HG02973 (cell line): ENCODE data around the gene APBB1IP.
A peak's percentile ranks its signal among the peaks of the same experiment; 100 is the strongest.
"Not testable (repeated sequence)": the region's sequence is repeated elsewhere in the genome, so short reads cannot be mapped to it uniquely, and the experiment has no call there.

Experiments
- ATAC-seq: cut with Tn5 transposase; IDR thresholded peaks from one replicate; pipeline ENCODE4 v1.9.1; 2021; ENCODE audit warnings: moderate library complexity; ENCODE audit not compliant: unreplicated experiment

Gene APBB1IP, protein sequence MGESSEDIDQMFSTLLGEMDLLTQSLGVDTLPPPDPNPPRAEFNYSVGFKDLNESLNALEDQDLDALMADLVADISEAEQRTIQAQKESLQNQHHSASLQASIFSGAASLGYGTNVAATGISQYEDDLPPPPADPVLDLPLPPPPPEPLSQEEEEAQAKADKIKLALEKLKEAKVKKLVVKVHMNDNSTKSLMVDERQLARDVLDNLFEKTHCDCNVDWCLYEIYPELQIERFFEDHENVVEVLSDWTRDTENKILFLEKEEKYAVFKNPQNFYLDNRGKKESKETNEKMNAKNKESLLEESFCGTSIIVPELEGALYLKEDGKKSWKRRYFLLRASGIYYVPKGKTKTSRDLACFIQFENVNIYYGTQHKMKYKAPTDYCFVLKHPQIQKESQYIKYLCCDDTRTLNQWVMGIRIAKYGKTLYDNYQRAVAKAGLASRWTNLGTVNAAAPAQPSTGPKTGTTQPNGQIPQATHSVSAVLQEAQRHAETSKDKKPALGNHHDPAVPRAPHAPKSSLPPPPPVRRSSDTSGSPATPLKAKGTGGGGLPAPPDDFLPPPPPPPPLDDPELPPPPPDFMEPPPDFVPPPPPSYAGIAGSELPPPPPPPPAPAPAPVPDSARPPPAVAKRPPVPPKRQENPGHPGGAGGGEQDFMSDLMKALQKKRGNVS

GRCh38 chr10:26437637-26438461 lies at the start of gene APBB1IP:
APBB1IP (plus strand) TSS chr10:26438341; CDS start chr10:26492327, 53,986 bp downstream.
- peak; percentile 45 for ATAC-seq

DNA sequence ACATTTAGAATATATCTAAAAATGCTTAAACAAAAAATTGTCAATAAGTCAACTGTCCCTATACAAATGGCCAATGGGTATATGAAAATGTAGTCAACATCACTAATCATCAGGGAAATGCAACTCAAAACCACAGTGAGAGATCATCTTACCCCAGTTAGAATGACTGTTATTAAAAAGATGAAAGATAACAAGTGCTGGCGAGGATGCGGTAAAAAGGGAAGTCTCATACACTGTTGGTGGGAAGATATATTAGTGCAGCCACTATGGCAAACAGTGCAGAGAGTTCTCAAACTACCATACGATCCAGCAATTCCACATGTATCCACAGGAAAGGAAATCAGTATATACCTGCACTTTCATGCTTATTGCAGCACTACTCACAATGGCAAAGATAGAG lies 48.6 kb upstream of the APBB1IP start:
- ATAC-seq, result no peak

DNA sequence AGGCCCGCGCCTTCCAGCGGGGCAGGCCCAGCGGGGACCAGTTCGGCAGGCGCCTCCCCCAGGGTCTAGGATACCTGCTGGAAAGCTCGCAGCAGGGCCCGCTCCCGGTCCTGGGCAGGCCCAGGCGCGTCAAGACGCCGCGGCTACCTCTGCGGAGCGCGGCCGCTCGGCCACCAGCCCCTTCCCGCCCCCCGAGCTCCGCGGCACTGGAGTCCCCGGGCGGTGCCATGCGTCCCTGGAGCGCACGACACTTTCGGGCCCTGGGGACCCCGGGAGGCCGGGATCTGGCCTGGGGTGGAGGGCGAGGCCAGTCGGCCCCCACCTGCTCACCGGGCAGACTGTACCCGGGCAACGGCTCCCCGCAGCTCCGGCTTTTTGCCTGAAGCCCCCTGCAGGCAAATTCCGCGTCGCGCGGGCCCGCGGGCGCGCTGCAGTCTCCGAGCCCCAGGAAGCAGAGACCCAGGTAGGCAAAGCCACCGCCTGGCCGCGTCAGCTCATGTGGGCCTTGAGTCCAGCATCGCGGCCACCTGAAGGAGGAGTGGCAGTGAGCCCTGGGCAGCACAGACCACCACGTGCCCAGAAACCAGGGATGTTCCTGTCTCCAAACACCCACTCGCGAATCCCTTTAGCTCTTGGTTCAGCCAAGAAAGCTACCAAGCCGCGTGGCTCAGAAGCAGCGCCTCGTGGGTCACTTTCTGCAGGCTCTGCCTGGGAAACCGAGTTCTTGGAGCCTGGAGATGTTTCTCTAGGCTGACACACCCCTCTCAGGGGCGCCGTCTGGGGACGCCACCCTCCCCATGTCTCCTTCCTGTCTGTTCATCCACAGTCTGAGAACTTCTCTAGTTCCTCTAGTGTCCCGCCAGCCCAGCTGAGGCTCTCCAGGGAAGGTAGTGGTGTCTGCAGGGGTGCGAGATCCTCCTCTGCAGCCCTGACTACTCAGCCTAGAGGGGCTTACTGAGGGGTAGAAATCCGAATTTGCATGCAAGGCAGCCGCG lies 46.1 kb upstream of the APBB1IP start:
- no peak for ATAC-seq

DNA sequence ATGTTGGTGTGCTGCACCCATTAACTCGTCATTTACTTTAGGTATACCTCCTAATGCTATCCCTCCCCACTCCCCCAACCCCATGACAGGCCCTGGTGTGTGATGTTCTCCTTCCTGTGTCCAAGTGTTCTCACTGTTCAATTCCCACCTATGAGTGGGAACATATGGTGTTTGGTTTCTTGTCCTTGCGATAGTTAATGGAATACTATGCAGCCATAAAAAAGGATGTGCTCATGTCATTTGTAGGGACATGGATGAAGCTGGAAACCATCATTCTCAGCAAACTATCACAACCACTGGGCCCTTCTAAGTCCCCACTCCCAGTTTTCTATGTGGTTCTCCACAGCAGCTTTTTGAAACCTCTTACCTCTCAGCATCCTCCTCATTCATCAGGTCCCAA lies 39.8 kb upstream of the APBB1IP start:
- ATAC-seq, result not testable (repeated sequence)

GRCh38 chr10:26407406-26407969 lies 30.7 kb upstream of the APBB1IP start:
- ATAC-seq, result no peak

DNA sequence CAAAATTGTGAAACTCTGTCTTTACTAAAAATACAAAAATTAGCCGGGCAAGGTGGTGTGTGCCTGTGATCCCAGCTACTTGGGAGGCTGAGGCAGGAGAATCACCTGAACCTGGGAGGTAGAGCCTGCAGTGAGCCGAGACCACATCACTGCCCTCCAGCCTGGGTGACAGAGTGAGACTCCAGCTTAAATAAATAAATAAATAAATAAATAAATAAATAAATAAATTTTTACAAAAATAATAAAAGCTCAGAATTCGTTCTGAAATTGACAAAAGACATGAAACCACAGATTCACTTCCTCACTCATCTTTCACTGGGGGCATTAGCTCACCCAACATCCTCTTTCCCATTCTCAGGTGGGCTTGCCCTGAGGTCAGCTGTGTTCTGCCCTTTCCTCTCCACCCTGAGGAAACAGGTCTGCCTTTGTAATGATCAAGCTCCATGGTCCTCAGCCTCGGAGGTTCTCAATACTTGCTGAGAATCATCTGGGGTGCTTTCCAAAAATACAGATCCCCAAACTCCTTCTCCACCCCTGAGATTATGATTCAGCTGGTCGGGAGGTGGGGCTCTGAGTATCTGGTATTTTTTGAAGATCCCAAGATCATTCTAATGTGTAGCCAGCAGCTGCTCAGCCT lies 29.2 kb upstream of the APBB1IP start:
- no peak for ATAC-seq

GRCh38 chr10:26410356-26410755 lies 27.8 kb upstream of the APBB1IP start:
- no peak for ATAC-seq

GRCh38 chr10:26412932-26413331 lies 25.2 kb upstream of the APBB1IP start:
- no peak for ATAC-seq

GRCh38 chr10:26413375-26413774 lies 24.8 kb upstream of the APBB1IP start:
- no peak for ATAC-seq

- ATAC-seq, result no peak
Measured at GRCh38 chr10:26417136-26417535, 21.0 kb upstream of the APBB1IP start.

GRCh38 chr10:26422977-26423376 lies 15.2 kb upstream of the APBB1IP start:
- ATAC-seq, result no peak

GRCh38 chr10:26423722-26424121 lies 14.4 kb upstream of the APBB1IP start:
- ATAC-seq, result no peak

- ATAC-seq, result peak; percentile 90
Measured at GRCh38 chr10:26430641-26431163, 7.4 kb upstream of the APBB1IP start.

GRCh38 chr10:26432938-26433337 lies 5.2 kb upstream of the APBB1IP start:
- ATAC-seq, result no peak

DNA sequence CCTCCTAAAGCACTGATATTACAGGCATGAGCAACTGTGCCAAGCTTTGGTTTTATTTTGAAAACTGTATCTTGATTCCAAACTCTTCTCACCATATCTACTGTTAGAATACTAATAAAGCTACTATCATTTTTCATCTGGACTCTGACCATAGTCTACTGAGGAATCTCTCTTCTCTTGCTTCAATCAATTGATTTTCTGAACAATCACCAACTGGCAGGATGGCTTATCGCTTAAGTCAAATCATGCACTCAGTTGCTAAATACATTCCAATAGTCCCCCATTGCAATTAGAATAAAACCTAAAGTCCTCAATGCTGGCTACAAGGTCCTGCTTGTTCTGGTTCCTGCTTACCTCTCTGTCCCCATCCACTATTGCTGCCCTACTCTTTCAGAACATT lies 2.3 kb upstream of the APBB1IP start:
- ATAC-seq, result no peak

GRCh38 chr10:26436848-26437247 lies 1.3 kb upstream of the APBB1IP start:
- ATAC-seq, result no peak

DNA sequence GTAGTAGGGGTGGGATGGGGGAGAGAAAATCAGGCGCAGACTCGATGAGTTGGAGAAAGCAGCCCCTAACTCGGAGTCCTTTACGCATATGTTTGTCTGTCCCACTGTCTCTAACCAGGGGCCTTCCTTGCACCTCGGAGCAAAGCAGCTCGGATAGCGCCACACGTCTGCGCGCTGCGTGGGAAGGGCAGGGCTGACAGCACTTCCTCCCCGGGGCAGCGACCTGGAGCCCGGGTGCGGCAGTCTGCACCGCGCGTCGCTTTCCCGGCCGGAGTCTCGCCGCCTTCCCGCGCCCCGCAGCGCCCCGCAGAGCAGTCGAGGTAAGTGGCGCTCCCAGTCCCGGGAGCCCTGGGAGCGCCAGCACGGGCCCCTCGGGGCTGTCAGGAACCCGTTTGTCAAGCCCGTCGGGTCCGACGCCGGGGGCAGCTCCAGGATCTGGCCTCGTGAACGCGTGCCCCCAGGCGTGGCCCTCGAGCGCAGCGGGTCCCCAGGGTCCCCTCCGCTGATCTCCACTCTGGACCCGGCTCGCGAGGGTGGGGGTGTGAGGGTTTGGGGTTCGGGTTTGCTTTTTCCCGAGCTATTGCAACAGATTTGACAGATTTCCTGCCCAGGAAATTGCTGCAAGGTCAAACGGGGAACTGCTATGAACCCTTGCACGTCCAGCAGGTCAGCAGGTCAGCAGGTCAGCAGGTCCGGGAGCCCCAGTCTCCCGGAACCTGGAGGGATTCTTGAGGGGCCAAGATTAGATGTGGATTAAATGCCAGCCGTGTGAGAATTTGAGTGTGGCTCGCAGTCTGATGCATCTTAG lies 597 bp downstream of the APBB1IP start:
- peak; percentile 55 for ATAC-seq

- no peak for ATAC-seq
Measured at GRCh38 chr10:26439406-26440087, 1.4 kb downstream of the APBB1IP start.
